Ammon's horn (tissue), 1 donor: ENCODE results near the gene DNASE2.
"Not testable (repeated sequence)": the region's sequence is repeated elsewhere in the genome, so short reads cannot be mapped to it uniquely, and the experiment has no call there.

Source experiments
- DNase-seq: peaks from one replicate; pipeline ENCODE4 v3.0.0-alpha.2; 2016; ENCODE audit warnings: low spot score

Gene DNASE2, protein sequence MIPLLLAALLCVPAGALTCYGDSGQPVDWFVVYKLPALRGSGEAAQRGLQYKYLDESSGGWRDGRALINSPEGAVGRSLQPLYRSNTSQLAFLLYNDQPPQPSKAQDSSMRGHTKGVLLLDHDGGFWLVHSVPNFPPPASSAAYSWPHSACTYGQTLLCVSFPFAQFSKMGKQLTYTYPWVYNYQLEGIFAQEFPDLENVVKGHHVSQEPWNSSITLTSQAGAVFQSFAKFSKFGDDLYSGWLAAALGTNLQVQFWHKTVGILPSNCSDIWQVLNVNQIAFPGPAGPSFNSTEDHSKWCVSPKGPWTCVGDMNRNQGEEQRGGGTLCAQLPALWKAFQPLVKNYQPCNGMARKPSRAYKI

DNA sequence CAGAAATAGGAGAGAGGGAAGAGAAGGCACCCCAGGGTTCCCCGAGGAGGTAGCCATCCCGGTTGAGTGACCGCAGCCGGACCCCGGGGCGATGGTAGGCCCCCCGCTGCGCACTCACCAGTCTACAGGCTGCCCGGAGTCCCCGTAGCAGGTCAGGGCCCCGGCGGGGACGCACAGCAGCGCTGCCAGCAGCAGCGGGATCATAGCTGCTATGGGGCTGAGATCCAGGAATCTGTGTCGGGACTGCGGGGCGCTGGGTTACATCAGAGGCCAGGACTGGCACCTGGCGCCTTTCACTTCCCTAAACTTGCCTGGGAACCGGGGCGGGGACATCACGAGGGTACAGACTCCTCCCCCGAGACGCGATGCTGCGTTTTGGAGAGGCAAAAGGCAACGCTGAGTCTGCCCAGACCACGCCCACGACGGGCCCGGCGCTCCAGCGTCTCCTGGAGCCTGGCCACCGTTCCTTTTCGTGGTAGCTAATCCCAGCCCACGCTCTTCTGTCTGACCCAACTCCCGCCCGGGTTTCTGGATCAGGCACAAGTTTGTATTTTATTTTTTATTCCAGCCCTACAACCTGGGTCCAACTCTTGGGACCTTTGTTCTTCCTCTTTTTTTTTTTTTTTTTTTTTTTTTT is at the start of gene DNASE2:
Gene DNASE2 (minus strand): TSS at position 278 of the 637 bp plus-strand sequence. CDS start 74 bp downstream, at position 204.
- DNase-seq: peak; percentile 92

GRCh38 chr19:12930002-12930645 is 48.9 kb upstream of the DNASE2 start:
- DNase-seq: no peak

DNA sequence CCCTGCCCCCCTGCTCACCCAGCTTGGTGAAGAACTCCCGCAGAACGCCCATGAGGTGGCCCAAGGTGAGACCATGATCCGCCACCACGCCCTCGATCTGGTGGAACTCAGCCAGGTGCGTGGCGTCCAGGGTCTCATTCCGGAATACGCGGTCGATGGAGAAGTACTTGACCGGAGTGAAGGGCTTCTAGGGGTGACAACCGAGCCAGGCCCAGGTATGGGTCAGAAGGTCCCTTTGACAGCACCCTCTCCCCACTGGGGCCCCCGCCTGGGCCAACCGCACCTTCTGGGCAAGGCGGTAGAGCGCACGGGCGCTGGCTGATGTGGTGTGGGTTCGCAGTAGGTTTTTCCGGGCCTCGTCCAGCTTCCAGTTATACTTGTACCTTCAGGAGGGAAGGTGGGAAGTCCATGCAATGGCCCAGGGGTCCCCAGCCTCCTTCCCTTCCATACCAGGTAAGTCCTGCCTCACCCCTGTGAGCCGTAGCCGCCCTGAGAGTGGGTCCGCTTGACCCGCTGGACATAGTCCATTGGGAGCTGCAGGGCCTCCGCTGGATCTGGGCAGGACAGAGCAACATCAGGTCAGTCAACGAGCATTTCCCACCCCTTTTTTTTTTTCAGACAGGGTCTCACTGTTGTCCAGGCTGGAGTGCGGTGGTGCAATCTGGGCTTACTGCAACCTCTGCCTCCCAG is 43.5 kb upstream of the DNASE2 start:
- DNase-seq: no peak

DNA sequence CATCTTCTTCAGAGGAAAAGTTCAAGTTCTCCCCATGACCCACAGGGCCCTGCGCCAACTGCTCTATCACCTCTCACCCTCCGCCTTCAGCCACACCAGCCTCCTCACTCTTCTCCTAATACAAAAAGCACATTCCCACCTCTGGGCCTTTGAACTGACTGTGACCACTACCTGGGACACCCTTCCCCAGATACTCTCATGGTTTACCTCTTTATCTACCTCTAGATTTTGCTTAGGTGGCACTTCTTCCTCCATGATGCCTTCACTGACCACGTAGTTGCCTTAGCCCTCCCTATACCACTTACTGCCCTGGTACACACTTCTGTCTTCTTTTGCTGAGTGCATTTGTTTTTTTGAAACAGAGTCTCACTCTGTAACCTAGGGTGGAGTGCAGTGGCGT is 41.7 kb upstream of the DNASE2 start:
- no peak for DNase-seq

DNA sequence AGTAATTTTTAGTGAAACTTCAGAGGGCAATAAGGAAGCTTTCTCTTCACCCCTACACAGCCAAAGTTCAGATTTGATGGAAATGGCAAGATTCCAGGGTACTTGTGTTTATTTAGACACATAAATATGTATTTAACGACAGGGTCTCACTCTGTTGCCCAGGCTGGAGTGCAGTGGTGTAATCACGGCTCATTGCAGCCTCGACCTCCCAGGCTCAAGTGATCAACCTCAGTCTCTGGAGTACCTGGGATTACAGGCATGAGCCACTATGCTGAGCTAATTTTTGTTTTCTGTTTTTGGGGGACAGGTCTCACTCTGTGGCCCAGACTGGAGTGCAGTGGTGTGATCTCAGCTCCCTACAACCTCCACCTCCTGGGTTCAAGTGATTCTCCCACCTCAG is 39.8 kb upstream of the DNASE2 start:
- no peak for DNase-seq

DNA sequence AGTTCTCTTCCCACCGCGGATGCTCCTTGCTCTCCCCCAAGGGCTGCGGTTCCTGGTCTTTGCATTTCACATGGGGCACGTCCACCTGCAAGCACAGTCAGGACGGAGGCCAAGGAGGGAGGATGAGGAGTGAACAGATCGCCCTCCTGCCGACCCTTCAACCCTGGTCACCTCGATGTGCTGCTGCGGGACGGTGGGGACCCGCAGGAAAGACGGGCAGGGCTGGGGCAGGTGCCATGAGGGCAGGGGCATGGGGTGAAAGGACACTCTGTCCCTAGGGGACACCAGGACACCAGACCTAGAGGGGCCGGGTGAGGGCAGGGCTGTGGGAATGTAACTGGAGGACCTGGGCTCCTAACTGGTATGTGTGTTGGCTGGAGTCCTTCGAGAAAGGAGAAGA is 37.0 kb upstream of the DNASE2 start:
- DNase-seq: no peak

DNA sequence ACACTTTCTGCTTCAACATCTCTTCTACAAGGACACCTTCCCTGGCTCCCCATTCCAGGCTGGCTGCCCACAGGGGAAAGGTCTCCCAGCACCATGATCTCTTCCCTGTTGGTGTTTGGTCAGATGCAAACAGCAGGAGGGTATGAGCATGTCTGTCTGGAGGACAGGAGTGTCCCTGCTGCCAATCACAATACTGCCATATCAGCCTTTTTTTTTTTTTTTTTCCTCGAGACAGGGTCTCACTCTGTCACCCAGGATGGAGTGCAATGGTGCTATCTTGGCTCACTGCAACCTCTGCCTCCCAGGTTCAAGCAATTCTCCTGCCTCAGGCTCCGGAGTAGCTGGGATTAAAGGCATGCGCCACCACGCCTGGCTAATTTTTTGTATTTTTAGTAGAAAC is 34.6 kb upstream of the DNASE2 start:
- not testable (repeated sequence) for DNase-seq

GRCh38 chr19:12913851-12914690 is 32.8 kb upstream of the DNASE2 start:
- peak; percentile 68 for DNase-seq

- DNase-seq: peak; percentile 93
Observed at GRCh38 chr19:12913011-12913561, 31.8 kb upstream of the DNASE2 start.

GRCh38 chr19:12912571-12912970 is 31.3 kb upstream of the DNASE2 start:
- no peak for DNase-seq

GRCh38 chr19:12907166-12907565 is 25.9 kb upstream of the DNASE2 start:
- DNase-seq: no peak

DNA sequence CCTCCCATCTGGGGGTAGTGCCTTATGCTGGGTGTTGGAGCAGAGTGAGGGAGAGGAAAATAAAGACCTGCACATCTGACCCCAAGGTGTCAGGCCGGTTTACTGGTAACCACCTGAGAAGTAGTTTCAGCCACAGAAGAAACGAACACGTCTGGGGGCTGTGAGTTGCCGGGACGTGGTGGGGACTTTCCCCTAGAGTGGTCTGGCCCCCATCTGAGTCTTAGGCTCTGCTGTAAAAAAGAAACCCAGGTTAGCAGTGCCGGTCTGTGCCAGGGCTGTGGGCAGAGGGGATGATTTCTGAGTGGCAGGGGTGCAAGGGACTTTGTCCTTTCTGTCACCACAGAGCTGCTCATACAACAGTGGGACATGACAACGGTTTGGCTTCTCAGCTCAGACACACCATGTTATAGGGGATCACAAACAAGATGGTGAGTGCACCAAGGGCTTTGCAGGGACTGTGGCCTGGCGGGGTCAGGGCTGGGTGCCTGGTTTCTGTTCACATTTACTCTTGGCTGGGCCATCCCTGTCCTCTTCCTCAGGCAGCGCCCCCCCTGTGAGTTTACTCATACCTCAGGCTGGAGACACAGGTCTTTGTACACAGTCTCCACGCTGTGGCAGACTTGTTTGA is 18.8 kb upstream of the DNASE2 start:
- no peak for DNase-seq

- peak; percentile 50 for DNase-seq
Observed at GRCh38 chr19:12896460-12896859, 15.2 kb upstream of the DNASE2 start.

GRCh38 chr19:12893582-12893981 is 12.3 kb upstream of the DNASE2 start:
- DNase-seq: no peak

GRCh38 chr19:12891553-12892021 is 10.3 kb upstream of the DNASE2 start:
- DNase-seq: no peak

DNA sequence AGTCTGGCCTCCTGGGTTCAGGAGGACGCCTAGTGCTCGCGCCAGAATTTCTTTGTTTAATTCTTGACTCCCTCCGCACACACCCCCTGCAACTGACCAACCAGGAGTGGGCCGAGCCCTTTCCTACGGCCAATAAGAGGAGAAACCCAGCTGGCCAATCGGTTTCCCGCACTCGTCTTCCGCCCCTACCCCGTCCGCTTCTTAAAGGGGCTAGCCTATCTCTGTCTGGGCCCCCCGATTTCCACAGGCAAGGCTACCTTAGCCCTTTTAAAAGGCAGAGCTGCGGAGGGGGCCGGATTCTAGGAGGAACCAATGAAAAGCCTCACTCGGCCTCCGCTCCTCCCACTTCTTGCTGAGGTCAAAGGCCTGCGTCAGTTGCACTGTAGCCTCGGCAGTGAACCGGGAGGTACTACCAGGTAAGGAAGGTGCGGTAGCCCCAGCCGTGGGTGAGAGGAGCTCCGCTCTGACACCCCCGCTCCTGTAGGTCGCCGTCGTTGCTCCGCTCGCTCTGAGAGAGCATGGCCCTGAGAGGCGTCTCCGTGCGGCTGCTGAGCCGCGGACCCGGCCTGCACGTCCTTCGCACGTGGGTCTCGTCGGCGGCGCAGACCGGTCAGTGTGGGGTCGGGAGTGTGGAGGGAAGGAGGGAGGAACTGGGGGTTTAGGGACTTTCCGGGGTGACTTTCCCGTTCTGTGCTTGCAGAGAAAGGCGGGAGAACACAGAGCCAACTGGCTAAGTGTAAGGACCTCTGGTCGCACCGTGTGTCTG is 9.7 kb upstream of the DNASE2 start, which contains the start of gene GCDH:
Gene GCDH (plus strand): TSS at position 374 of the 766 bp plus-strand sequence. CDS start 145 bp downstream, at position 519.
- DNase-seq: peak; percentile 99

GRCh38 chr19:12890299-12890786 is 9.1 kb upstream of the DNASE2 start:
- not testable (repeated sequence) for DNase-seq

DNA sequence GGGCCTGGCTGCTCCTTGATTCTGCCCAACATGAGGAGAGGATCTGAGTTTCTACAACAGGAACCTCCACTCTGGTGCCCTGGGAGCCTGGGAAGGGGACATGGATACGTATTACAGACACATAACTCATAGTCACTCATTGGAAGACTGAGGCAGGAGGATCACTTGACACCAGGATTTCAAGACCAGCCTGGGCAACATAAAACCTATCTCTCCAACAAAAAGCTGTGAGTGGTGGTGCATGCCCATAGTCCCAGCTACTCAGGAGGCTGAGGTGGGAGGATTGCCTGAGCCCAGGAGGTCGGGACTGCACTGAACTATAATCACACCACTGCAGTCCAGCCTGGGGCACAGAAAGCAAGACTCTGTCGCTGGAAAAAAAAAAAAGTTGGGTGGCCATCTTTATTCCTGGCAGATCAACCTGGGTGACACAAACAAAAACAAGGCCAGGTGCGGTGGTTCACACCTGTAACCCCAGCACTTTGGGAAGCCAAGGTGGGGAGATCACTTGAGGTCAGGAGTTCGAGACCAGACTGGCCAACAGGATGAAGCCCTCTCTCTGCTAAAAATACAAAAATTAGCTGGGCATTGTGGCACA is 6.9 kb upstream of the DNASE2 start:
- DNase-seq: no peak
